Uterus (tissue), 2 donors: ENCODE data around the gene RSKR.

ENCODE experiments used
- CTCF ChIP-seq, 4 experiments: fragments of 200-600 bp in 2 of 4; fragments of 450-650 bp in 2 of 4; sonication (generic) in 2 of 4; IDR thresholded peaks; one replicate each; pipeline ENCODE4 v1.5.1; 2016 to 2019; ENCODE audit warnings: antibody characterized with exemption in 4 of 4, mild to moderate bottlenecking in 2 of 4, moderate library complexity in 1 of 4
- POLR2A ChIP-seq, 2 donors: fragments of 450-650 bp; IDR thresholded peaks; one replicate each; pipeline ENCODE4 v1.6.1; 2016; ENCODE audit warnings: antibody characterized with exemption in 2 of 2, mild to moderate bottlenecking in 1 of 2, moderate library complexity in 1 of 2

- TF ChIP-seq CTCF (IDR thresholded peaks at IDR 0.05) = no peak
- no peak for TF ChIP-seq POLR2A (IDR thresholded peaks at IDR 0.05)
These were observed 10.2 kb upstream of the RSKR start for GRCh38 chr17:28624148-28624547.
